GM23338 (cell line): ENCODE results near the gene FKBP8. TPM values are rescaled to one million over a fixed set of nuclear protein-coding genes. Genes with fewer than 3 reads are reported as not detected.

Experiments
- ATAC-seq: fragments of 200-7000 bp; cut with Tn5 transposase; 3 replicates; pipeline ENCODE4 v1.9.1; 2020
- DNase-seq: peaks from one replicate; pipeline ENCODE4 v3.0.0-alpha.2; 2015; ENCODE audit warnings: low spot score
- H2AFZ ChIP-seq: fragments of 200-600 bp; sonication (generic); 2 replicates; pipeline ENCODE4 v1.8.0; 2016; ENCODE audit warnings: antibody characterized with exemption, mild to moderate bottlenecking, moderate library complexity
- H3F3A ChIP-seq: fragments of 200-600 bp; sonication (generic); replicated peaks from 2 replicates; pipeline ENCODE4 v1.8.0; 2017; ENCODE audit warnings: antibody characterized with exemption, mixed run types, low read depth
- H3K27ac ChIP-seq: fragments of 200-600 bp; sonication (generic); 2 replicates; pipeline ENCODE4 v1.6.1; 2016; ENCODE audit warnings: low read depth
- H3K27me3 ChIP-seq: fragments of 200-600 bp; sonication (generic); 2 replicates; pipeline ENCODE4 v1.8.0; 2016; ENCODE audit warnings: mild to moderate bottlenecking, mixed run types, moderate library complexity; ENCODE audit not compliant: insufficient read depth
- H3K36me3 ChIP-seq: fragments of 200-600 bp; sonication (generic); 2 replicates; pipeline ENCODE4 v1.8.0; 2016; ENCODE audit warnings: mild to moderate bottlenecking; ENCODE audit not compliant: insufficient read depth
- H3K4me1 ChIP-seq: fragments of 200-600 bp; sonication (generic); 2 replicates; pipeline ENCODE4 v1.8.0; 2016; ENCODE audit warnings: mild to moderate bottlenecking, moderate library complexity; ENCODE audit not compliant: insufficient read depth
- H3K4me2 ChIP-seq: fragments of 200-600 bp; sonication (generic); 2 replicates; pipeline ENCODE4 v1.7.1; 2017; ENCODE audit warnings: mixed run types
- H3K4me3 ChIP-seq: fragments of 200-600 bp; sonication (generic); 2 replicates; pipeline ENCODE4 v1.6.1; 2016; ENCODE audit warnings: mixed run types
- H3K79me2 ChIP-seq: fragments of 200-600 bp; sonication (generic); replicated peaks from 2 replicates; pipeline ENCODE4 v1.8.0; 2017; ENCODE audit warnings: mild to moderate bottlenecking; ENCODE audit not compliant: insufficient read depth
- H3K9me2 ChIP-seq: fragments of 200-600 bp; sonication (generic); 2 replicates; pipeline ENCODE4 v1.8.0; 2017; ENCODE audit not compliant: insufficient read depth
- H4K20me1 ChIP-seq: fragments of 200-600 bp; sonication (generic); replicated peaks from 2 replicates; pipeline ENCODE4 v1.8.0; 2017; ENCODE audit warnings: mild to moderate bottlenecking; ENCODE audit not compliant: insufficient read depth
- H3K27ac Mint-ChIP-seq: 2 replicates; pipeline ENCODE4 v1.8.0; 2020; ENCODE audit warnings: inconsistent platforms, mild to moderate bottlenecking, moderate library complexity, mixed read lengths
- H3K27me3 Mint-ChIP-seq: 3 replicates; pipeline ENCODE4 v1.8.0; 2022; ENCODE audit warnings: low read depth, mild to moderate bottlenecking, moderate library complexity, mixed read lengths, inconsistent platforms; ENCODE audit not compliant: insufficient read depth, poor library complexity
- H3K36me3 Mint-ChIP-seq: 3 replicates; pipeline ENCODE4 v1.8.0; 2021; ENCODE audit warnings: low read depth, mild to moderate bottlenecking, inconsistent platforms, moderate library complexity, mixed read lengths
- H3K4me1 Mint-ChIP-seq: 3 replicates; pipeline ENCODE4 v1.8.0; 2020; ENCODE audit warnings: mild to moderate bottlenecking, inconsistent platforms, mixed read lengths
- H3K4me3 Mint-ChIP-seq: 3 replicates; pipeline ENCODE4 v1.8.0; 2021; ENCODE audit warnings: moderate library complexity, mild to moderate bottlenecking, inconsistent platforms, mixed read lengths
- H3K9me3 Mint-ChIP-seq: 3 replicates; pipeline ENCODE4 v1.8.0; 2020; ENCODE audit warnings: moderate library complexity, mild to moderate bottlenecking, inconsistent platforms, mixed read lengths
- CREB1 ChIP-seq: fragments of 250-450 bp; sonication (Bioruptor Pico); IDR thresholded peaks from 2 replicates; pipeline ENCODE4 v1.5.0; 2020; ENCODE audit warnings: low read depth, mild to moderate bottlenecking, moderate library complexity
- EZH2 ChIP-seq: fragments of 200-600 bp; sonication (generic); IDR thresholded peaks from one replicate; pipeline ENCODE4 v1.8.0; 2017; ENCODE audit warnings: antibody characterized with exemption, mild to moderate bottlenecking, low read depth; ENCODE audit not compliant: unreplicated experiment
- ZNF114 ChIP-seq: fragments of 250-450 bp; sonication (Bioruptor Pico); IDR thresholded peaks from 2 replicates; pipeline ENCODE4 v1.5.0; 2020; ENCODE audit warnings: mild to moderate bottlenecking, moderate library complexity
- ZNF331 ChIP-seq: fragments of 250-450 bp; sonication (Bioruptor Pico); IDR thresholded peaks from 2 replicates; pipeline ENCODE4 v1.5.0; 2020; ENCODE audit warnings: low read depth, mild to moderate bottlenecking, moderate library complexity
- polyA plus RNA-seq: library from polyadenylated mRNA; unstranded; fragments of >200 nt; fragmentation: Nextera tagmentation; extraction: Ambion mirVana; gene quantifications from 2 replicates; pipeline ENCODE4 v1.2.1, GENCODE V29; 2016
- total RNA-seq: library from RNA; depleted of rRNA; stranded (reverse); fragments of >200 nt; shearing (Covaris generic); gene quantifications from 2 replicates; pipeline ENCODE4 v1.2.3, GENCODE V29; 2014
- TF ChIP-seq, protein P1 (sequence below): fragments of 250-450 bp; sonication (Bioruptor Pico); IDR thresholded peaks from 2 replicates; pipeline ENCODE4 v1.5.0; 2020; ENCODE audit warnings: mild to moderate bottlenecking, moderate library complexity
- TF ChIP-seq, protein P2 (sequence below): IDR thresholded peaks from 2 replicates; pipeline ENCODE4 v1.6.1; 2016; ENCODE audit warnings: antibody characterized with exemption
- TF ChIP-seq, protein P3 (sequence below): IDR thresholded peaks from one replicate; pipeline ENCODE4 v1.6.1; 2018; ENCODE audit warnings: antibody characterized with exemption; ENCODE audit not compliant: unreplicated experiment

FKBP8 gene
- total and polyA plus RNA-seq, 2 experiments from 2014 or later: 158 to 367 TPM

DNA sequence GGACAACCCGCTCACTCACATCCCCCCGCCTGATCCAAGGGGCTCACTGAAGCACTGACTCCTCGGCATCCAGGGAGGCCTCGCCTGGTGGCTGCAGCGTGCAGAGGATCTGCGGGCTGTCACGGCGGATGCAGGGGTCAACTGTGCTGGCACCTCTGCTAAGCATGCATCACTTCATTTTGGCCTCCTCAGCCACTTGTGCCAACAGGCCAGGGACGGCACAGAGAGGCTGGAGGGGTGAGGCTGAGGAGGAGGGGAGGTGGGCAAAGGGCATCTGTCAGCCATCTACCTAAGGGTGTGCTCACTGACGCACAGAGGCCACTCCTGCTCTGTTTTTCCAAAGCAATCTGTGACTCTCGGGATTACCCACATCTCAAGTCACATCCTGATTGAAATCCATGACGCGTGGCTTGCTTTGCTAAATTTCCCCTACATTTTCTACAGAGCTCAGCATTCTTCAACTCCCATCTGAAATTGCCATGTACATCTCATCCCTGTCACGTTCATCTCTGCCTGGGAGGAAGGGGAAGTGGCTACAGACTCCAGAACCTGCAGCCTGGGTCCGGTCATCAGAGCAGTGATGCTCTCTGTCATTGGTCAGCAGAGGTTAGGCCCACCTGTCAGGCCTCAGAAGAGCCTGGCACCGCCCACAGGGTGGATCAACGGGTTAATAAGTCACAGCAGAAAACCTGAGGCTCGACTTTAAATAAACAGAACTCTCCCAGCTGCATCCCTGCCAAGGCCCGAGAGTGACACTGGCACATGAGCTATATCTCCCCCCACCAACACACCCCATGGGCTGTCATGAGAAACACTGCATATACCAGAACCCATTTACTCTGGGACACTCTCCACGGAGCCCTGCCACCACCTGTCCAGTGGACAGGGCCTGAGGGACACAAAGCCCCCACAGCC, 39.1 kb downstream of the FKBP8 start:
- H3K4me3 Mint-ChIP-seq: no peak overlapping the region
- ATAC-seq (peak; percentile 50), DNase-seq (no peak)
- Histone ChIP-seq H3K36me3 (no peaks in the 10 kb centered on the region), H3K27me3 (no peaks in the 10 kb centered on the region), H3K79me2 (peaks cover 76% of the 10 kb centered on the region), H3K4me1 (no peaks in the 10 kb centered on the region), H4K20me1 (peaks cover 23% of the 10 kb centered on the region), H3K4me3 (no peak overlapping the region), H3K4me2 (no peak overlapping the region), H2AFZ (no peak overlapping the region), H3K9me2 (no peaks in the 10 kb centered on the region), H3K27ac (no peak overlapping the region), H3F3A (0 out of 2 replicates have a peak, but pooled peaks cover 3% of the 10 kb centered on the region)
- H3K4me1 Mint-ChIP-seq: peaks cover 11% of the 10 kb centered on the region
- no peaks in the 10 kb centered on the region; the same call in 2 of the 3 replicates for H3K36me3 Mint-ChIP-seq
- H3K27ac Mint-ChIP-seq: no peak overlapping the region
- peaks cover 14% of the 10 kb centered on the region for H3K27me3 Mint-ChIP-seq
- no peaks in the 10 kb centered on the region; the same call in 2 of the 3 replicates for H3K9me3 Mint-ChIP-seq
- no peak for TF ChIP-seq EZH2
- TF ChIP-seq CREB1 (CRISPR knock-in tag): 0 out of 2 replicates have a peak, but pooled peaks have one; percentile 32

DNA sequence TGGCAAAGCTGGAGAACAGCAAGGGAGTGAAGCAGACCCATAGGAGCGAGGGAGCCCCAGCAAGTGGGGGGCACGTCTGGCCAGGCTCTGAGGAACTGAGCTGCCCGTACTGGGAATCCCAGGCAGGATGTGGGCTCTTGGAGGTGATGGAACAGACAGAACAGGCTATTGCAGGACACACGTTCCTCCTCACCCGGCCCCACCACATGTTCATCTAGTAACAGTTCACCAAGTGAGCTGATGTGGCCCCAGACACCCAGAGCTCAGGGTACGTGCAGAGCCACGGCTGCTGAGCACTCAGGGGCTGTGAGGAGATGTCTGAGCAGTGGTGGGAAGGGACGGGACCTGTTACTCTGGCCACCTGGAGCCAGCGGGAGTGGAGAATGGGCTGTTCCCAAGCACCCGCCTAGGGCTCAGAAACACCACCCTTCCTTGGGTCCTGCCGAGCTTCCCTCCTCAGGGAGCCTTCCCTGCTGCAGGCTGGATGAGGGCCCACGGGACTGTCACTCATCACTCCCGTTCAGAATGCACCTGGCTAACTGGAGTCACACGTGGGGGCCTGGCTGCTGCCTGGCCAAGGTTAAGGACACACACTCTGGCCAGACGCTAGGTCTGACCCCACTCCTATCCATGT, 39.9 kb downstream of the FKBP8 start:
- no peak overlapping the region for H3K4me3 ChIP-seq
- H3K9me3 Mint-ChIP-seq: no peaks in the 10 kb centered on the region; the same call in 2 of the 3 replicates
- no peak overlapping the region for H3K4me2 ChIP-seq
- peaks cover 11% of the 10 kb centered on the region for H3K4me1 Mint-ChIP-seq
- H3K4me1 ChIP-seq: no peaks in the 10 kb centered on the region
- no peaks in the 10 kb centered on the region for H3K36me3 ChIP-seq
- no peaks in the 10 kb centered on the region for H3K27me3 ChIP-seq
- peaks cover 14% of the 10 kb centered on the region for H3K27me3 Mint-ChIP-seq
- DNase-seq: no peak
- H3K27ac ChIP-seq: no peak overlapping the region
- no peak overlapping the region for H3K27ac Mint-ChIP-seq
- H3K79me2 ChIP-seq: peaks cover 74% of the 10 kb centered on the region
- H3F3A ChIP-seq: 0 out of 2 replicates have a peak, but pooled peaks cover 3% of the 10 kb centered on the region
- no peaks in the 10 kb centered on the region; the same call in 2 of the 3 replicates for H3K36me3 Mint-ChIP-seq
- no peaks in the 10 kb centered on the region for H3K9me2 ChIP-seq
- peaks cover 23% of the 10 kb centered on the region for H4K20me1 ChIP-seq
- no peak overlapping the region for H2AFZ ChIP-seq
- ATAC-seq: no peak
- H3K4me3 Mint-ChIP-seq: no peak overlapping the region
- TF ChIP-seq ZNF331 (CRISPR knock-in tag) (no peak), EZH2 (no peak), ZNF114 (no peak)
- TF ChIP-seq, protein P1, sequence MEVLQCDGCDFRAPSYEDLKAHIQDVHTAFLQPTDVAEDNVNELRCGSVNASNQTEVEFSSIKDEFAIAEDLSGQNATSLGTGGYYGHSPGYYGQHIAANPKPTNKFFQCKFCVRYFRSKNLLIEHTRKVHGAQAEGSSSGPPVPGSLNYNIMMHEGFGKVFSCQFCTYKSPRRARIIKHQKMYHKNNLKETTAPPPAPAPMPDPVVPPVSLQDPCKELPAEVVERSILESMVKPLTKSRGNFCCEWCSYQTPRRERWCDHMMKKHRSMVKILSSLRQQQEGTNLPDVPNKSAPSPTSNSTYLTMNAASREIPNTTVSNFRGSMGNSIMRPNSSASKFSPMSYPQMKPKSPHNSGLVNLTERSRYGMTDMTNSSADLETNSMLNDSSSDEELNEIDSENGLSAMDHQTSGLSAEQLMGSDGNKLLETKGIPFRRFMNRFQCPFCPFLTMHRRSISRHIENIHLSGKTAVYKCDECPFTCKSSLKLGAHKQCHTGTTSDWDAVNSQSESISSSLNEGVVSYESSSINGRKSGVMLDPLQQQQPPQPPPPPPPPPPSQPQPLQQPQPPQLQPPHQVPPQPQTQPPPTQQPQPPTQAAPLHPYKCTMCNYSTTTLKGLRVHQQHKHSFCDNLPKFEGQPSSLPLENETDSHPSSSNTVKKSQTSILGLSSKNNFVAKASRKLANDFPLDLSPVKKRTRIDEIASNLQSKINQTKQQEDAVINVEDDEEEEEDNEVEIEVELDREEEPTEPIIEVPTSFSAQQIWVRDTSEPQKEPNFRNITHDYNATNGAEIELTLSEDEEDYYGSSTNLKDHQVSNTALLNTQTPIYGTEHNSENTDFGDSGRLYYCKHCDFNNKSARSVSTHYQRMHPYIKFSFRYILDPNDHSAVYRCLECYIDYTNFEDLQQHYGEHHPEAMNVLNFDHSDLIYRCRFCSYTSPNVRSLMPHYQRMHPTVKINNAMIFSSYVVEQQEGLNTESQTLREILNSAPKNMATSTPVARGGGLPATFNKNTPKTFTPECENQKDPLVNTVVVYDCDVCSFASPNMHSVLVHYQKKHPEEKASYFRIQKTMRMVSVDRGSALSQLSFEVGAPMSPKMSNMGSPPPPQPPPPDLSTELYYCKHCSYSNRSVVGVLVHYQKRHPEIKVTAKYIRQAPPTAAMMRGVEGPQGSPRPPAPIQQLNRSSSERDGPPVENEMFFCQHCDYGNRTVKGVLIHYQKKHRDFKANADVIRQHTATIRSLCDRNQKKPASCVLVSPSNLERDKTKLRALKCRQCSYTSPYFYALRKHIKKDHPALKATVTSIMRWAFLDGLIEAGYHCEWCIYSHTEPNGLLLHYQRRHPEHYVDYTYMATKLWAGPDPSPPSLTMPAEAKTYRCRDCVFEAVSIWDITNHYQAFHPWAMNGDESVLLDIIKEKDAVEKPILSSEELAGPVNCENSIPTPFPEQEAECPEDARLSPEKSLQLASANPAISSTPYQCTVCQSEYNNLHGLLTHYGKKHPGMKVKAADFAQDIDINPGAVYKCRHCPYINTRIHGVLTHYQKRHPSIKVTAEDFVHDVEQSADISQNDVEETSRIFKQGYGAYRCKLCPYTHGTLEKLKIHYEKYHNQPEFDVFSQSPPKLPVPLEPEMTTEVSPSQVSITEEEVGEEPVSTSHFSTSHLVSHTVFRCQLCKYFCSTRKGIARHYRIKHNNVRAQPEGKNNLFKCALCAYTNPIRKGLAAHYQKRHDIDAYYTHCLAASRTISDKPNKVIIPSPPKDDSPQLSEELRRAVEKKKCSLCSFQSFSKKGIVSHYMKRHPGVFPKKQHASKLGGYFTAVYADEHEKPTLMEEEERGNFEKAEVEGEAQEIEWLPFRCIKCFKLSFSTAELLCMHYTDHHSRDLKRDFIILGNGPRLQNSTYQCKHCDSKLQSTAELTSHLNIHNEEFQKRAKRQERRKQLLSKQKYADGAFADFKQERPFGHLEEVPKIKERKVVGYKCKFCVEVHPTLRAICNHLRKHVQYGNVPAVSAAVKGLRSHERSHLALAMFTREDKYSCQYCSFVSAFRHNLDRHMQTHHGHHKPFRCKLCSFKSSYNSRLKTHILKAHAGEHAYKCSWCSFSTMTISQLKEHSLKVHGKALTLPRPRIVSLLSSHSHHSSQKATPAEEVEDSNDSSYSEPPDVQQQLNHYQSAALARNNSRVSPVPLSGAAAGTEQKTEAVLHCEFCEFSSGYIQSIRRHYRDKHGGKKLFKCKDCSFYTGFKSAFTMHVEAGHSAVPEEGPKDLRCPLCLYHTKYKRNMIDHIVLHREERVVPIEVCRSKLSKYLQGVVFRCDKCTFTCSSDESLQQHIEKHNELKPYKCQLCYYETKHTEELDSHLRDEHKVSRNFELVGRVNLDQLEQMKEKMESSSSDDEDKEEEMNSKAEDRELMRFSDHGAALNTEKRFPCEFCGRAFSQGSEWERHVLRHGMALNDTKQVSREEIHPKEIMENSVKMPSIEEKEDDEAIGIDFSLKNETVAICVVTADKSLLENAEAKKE: no peak
- TF ChIP-seq, protein P2, sequence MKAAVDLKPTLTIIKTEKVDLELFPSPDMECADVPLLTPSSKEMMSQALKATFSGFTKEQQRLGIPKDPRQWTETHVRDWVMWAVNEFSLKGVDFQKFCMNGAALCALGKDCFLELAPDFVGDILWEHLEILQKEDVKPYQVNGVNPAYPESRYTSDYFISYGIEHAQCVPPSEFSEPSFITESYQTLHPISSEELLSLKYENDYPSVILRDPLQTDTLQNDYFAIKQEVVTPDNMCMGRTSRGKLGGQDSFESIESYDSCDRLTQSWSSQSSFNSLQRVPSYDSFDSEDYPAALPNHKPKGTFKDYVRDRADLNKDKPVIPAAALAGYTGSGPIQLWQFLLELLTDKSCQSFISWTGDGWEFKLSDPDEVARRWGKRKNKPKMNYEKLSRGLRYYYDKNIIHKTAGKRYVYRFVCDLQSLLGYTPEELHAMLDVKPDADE: no peak
- TF ChIP-seq, protein P3, sequence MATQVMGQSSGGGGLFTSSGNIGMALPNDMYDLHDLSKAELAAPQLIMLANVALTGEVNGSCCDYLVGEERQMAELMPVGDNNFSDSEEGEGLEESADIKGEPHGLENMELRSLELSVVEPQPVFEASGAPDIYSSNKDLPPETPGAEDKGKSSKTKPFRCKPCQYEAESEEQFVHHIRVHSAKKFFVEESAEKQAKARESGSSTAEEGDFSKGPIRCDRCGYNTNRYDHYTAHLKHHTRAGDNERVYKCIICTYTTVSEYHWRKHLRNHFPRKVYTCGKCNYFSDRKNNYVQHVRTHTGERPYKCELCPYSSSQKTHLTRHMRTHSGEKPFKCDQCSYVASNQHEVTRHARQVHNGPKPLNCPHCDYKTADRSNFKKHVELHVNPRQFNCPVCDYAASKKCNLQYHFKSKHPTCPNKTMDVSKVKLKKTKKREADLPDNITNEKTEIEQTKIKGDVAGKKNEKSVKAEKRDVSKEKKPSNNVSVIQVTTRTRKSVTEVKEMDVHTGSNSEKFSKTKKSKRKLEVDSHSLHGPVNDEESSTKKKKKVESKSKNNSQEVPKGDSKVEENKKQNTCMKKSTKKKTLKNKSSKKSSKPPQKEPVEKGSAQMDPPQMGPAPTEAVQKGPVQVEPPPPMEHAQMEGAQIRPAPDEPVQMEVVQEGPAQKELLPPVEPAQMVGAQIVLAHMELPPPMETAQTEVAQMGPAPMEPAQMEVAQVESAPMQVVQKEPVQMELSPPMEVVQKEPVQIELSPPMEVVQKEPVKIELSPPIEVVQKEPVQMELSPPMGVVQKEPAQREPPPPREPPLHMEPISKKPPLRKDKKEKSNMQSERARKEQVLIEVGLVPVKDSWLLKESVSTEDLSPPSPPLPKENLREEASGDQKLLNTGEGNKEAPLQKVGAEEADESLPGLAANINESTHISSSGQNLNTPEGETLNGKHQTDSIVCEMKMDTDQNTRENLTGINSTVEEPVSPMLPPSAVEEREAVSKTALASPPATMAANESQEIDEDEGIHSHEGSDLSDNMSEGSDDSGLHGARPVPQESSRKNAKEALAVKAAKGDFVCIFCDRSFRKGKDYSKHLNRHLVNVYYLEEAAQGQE: no peak
